ENCODE data around the gene TICRR.

GRCh38 chr15:89578146-89578545 is 2.9 kb downstream of the TICRR start:
- TF ChIP-seq BHLHE40 (IDR thresholded peaks at IDR 0.05; ENCODE audit: low read depth, low read length) (no peak), RFX5 (IDR thresholded peaks at IDR 0.05; ENCODE audit: low read depth, low read length) (no peak), CHD1 (IDR thresholded peaks at IDR 0.05; ENCODE audit: low read depth, low read length) (no peak)
- TF ChIP-seq, protein P1, sequence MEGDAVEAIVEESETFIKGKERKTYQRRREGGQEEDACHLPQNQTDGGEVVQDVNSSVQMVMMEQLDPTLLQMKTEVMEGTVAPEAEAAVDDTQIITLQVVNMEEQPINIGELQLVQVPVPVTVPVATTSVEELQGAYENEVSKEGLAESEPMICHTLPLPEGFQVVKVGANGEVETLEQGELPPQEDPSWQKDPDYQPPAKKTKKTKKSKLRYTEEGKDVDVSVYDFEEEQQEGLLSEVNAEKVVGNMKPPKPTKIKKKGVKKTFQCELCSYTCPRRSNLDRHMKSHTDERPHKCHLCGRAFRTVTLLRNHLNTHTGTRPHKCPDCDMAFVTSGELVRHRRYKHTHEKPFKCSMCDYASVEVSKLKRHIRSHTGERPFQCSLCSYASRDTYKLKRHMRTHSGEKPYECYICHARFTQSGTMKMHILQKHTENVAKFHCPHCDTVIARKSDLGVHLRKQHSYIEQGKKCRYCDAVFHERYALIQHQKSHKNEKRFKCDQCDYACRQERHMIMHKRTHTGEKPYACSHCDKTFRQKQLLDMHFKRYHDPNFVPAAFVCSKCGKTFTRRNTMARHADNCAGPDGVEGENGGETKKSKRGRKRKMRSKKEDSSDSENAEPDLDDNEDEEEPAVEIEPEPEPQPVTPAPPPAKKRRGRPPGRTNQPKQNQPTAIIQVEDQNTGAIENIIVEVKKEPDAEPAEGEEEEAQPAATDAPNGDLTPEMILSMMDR (conservative IDR thresholded peaks at IDR 0.05; ENCODE audit: low read depth, low read length), result no peak
